IMR-90 (cell line): ENCODE results near the gene HSPD1. TPM values are rescaled to one million over a fixed set of nuclear protein-coding genes. Genes with fewer than 3 reads are reported as not detected.

Source experiments
- ATAC-seq: fragments of 200-7000 bp; cut with Tn5 transposase; 2 replicates; pipeline ENCODE4 v1.9.1; 2020; ENCODE audit warnings: low read depth, mild to moderate bottlenecking, moderate library complexity
- BruUV-seq: library from RNA; stranded (reverse); fragments of 400-500 nt; replicated peaks from 2 replicates; lab custom pipeline; 2021; lab: Mats Ljungman, UMichigan
- CTCF ChIA-PET: fragments of 300-600 bp; formaldehyde crosslinking; extraction: SDS; loops from one replicate; lab custom pipeline; 2021; ENCODE audit warnings: antibody characterized with exemption; lab: Yijun Ruan, JAX
- POLR2A ChIA-PET: fragments of 300-600 bp; sonication (Branson Sonifier 250); formaldehyde crosslinking; loops from one replicate; lab custom pipeline; 2022; ENCODE audit warnings: antibody characterized with exemption; ENCODE audit not compliant: unreplicated experiment; lab: Charles Lee
- DNase-seq: peaks from one replicate; pipeline ENCODE4 v3.0.0; 2013
- H2AFZ ChIP-seq: replicated peaks from 2 replicates; pipeline ENCODE3; 2013; ENCODE audit warnings: low read length, mild to moderate bottlenecking; ENCODE audit not compliant: poor library complexity
- H2AK5ac ChIP-seq: 2 replicates; pipeline ENCODE4 v1.6.1; 2013; ENCODE audit warnings: low read depth, low read length, inconsistent platforms
- H2AK9ac ChIP-seq: replicated peaks from 2 replicates; pipeline ENCODE3; 2013; ENCODE audit warnings: mild to moderate bottlenecking, low read depth, low read length, moderate library complexity; ENCODE audit not compliant: poor library complexity
- H2BK120ac ChIP-seq: 2 replicates; pipeline ENCODE4 v1.6.1; 2013; ENCODE audit warnings: low read depth, low read length, inconsistent platforms
- H2BK15ac ChIP-seq: 3 replicates; pipeline ENCODE4 v1.6.1; 2013; ENCODE audit warnings: low read depth, low read length, inconsistent platforms
- H2BK20ac ChIP-seq: 2 replicates; pipeline ENCODE4 v1.6.1; 2013; ENCODE audit warnings: low read depth, mild to moderate bottlenecking, inconsistent platforms, low read length, moderate library complexity
- H2BK5ac ChIP-seq: 2 replicates; pipeline ENCODE4 v1.6.1; 2013; ENCODE audit warnings: mild to moderate bottlenecking, low read depth, low read length, inconsistent platforms; ENCODE audit not compliant: poor library complexity, severe bottlenecking
- H3K14ac ChIP-seq: replicated peaks from 2 replicates; pipeline ENCODE4 v1.6.1; 2013; ENCODE audit warnings: low read depth, low read length, inconsistent platforms
- H3K18ac ChIP-seq: 2 replicates; pipeline ENCODE4 v1.6.1; 2013; ENCODE audit warnings: low read depth, low read length, control low read depth
- H3K23ac ChIP-seq: 2 replicates; pipeline ENCODE4 v1.6.1; 2013; ENCODE audit warnings: low read depth, low read length, inconsistent platforms
- H3K27ac ChIP-seq: 2 replicates; pipeline ENCODE4 v1.5.1; 2013; ENCODE audit warnings: mild to moderate bottlenecking, control low read depth, low read length; ENCODE audit not compliant: insufficient read depth
- H3K27me3 ChIP-seq: 2 replicates; pipeline ENCODE4 v1.6.1; 2013; ENCODE audit warnings: low read length; ENCODE audit not compliant: control insufficient read depth, insufficient read depth
- H3K36me3 ChIP-seq: 2 replicates; pipeline ENCODE4 v1.6.1; 2013; ENCODE audit warnings: low read length, mixed read lengths; ENCODE audit not compliant: control insufficient read depth, insufficient read depth
- H3K4ac ChIP-seq: 2 replicates; pipeline ENCODE4 v1.6.1; 2013; ENCODE audit warnings: low read depth, low read length, inconsistent platforms
- H3K4me1 ChIP-seq: 2 replicates; pipeline ENCODE4 v1.6.1; 2013; ENCODE audit warnings: low read length, mixed read lengths; ENCODE audit not compliant: control insufficient read depth, insufficient read depth
- H3K4me2 ChIP-seq: 2 replicates; pipeline ENCODE4 v1.6.1; 2013; ENCODE audit warnings: low read depth, mild to moderate bottlenecking, control low read depth, low read length, moderate library complexity
- H3K4me3 ChIP-seq: 2 replicates; pipeline ENCODE4 v1.5.1; 2013; ENCODE audit warnings: low read depth, mild to moderate bottlenecking, control low read depth, low read length, moderate library complexity; ENCODE audit not compliant: insufficient read depth
- H3K56ac ChIP-seq: 2 replicates; pipeline ENCODE4 v1.6.1; 2013; ENCODE audit warnings: low read length, inconsistent platforms; ENCODE audit not compliant: insufficient read depth; ENCODE audit errors: extremely low read depth
- H3K79me1 ChIP-seq, 2 experiments: 2 replicates each; pipeline ENCODE4 v1.6.1; 2013; ENCODE audit warnings: low read length in 2 of 2, inconsistent platforms in 1 of 2, low read depth in 1 of 2
- H3K9ac ChIP-seq: 2 replicates; pipeline ENCODE4 v1.6.1; 2013; ENCODE audit warnings: low read depth, low read length, control low read depth
- H3K9me1 ChIP-seq: 2 replicates; pipeline ENCODE4 v1.6.1; 2013; ENCODE audit warnings: low read length, inconsistent platforms; ENCODE audit not compliant: insufficient read depth
- H3K9me3 ChIP-seq: 2 replicates; pipeline ENCODE4 v1.6.1; 2013; ENCODE audit warnings: low read length; ENCODE audit not compliant: control insufficient read depth, insufficient read depth
- H4K20me1 ChIP-seq: 2 replicates; pipeline ENCODE4 v1.6.1; 2013; ENCODE audit warnings: low read length, inconsistent platforms; ENCODE audit not compliant: insufficient read depth
- H4K5ac ChIP-seq: 2 replicates; pipeline ENCODE4 v1.6.1; 2013; ENCODE audit warnings: mild to moderate bottlenecking, low read depth, low read length, control low read depth
- H4K8ac ChIP-seq, 2 experiments: 2 replicates each; pipeline ENCODE4 v1.6.1; 2013; ENCODE audit warnings: low read depth in 2 of 2, low read length in 2 of 2, control low read depth in 1 of 2, inconsistent platforms in 1 of 2
- H4K91ac ChIP-seq: 2 replicates; pipeline ENCODE4 v1.6.1; 2013; ENCODE audit warnings: low read depth, low read length, inconsistent platforms; ENCODE audit not compliant: insufficient read depth
- BHLHE40 ChIP-seq: fragments of 150-350 bp; IDR thresholded peaks from 2 replicates; pipeline ENCODE4 v1.6.1; 2016; ENCODE audit warnings: mild to moderate bottlenecking, low read depth, low read length
- CEBPB ChIP-seq: IDR thresholded peaks from 2 replicates; pipeline ENCODE4 v1.6.1; 2012; ENCODE audit warnings: low read depth, low read length, improper control_type of control experiment
- CTCF ChIP-seq: conservative IDR thresholded peaks from 2 replicates; pipeline ENCODE4 v1.5.1; 2012; ENCODE audit warnings: mild to moderate bottlenecking, low read depth, low read length, improper control_type of control experiment
- FOS ChIP-seq: fragments of 150-350 bp; IDR thresholded peaks from 2 replicates; pipeline ENCODE4 v1.6.1; 2016; ENCODE audit warnings: low read depth, low read length
- MXI1 ChIP-seq: IDR thresholded peaks from 2 replicates; pipeline ENCODE4 v1.6.1; 2012; ENCODE audit warnings: low read depth, mild to moderate bottlenecking, low read length, moderate library complexity, borderline replicate concordance
- NFE2L2 ChIP-seq: fragments of 150-350 bp; IDR thresholded peaks from 2 replicates; pipeline ENCODE4 v1.6.1; 2016; ENCODE audit warnings: low read depth, mild to moderate bottlenecking, low read length
- RAD21 ChIP-seq: IDR thresholded peaks from 2 replicates; pipeline ENCODE4 v1.6.1; 2012; ENCODE audit warnings: low read length, improper control_type of control experiment
- SMC3 ChIP-seq: fragments of 150-350 bp; IDR thresholded peaks from 2 replicates; pipeline ENCODE4 v1.6.1; 2016; ENCODE audit warnings: low read depth, mild to moderate bottlenecking, antibody characterized with exemption, low read length, moderate library complexity
- WGBS, 2 experiments: methylation state at CpG; one replicate each; pipeline versions ENCODE4 v1.1.5 to v1.1.7; 2013; ENCODE audit warnings: missing lambda C conversion rate in 2 of 2; ENCODE audit not compliant: insufficient read length in 1 of 2; ENCODE audit errors: extremely low coverage in 2 of 2; 5-methylcytosine and 5-hydroxymethylcytosine counted together
- dilution Hi-C: fragments of 300-500 bp; cut with HindIII; formaldehyde crosslinking; loops from one replicate; pipeline ENCODE4 v1.14.3; 2018; ENCODE audit warnings: low sequenced_read_pairs; ENCODE audit not compliant: unreplicated experiment
- in situ Hi-C: fragments of 300-500 bp; cut with MboI; formaldehyde crosslinking; loops from 3 replicates; pipeline ENCODE4 v1.14.3; 2019; ENCODE audit warnings: low sequenced_read_pairs, inconsistent platforms, mixed read lengths
- intact Hi-C: fragments of 100-400 bp; cut with micrococcal nuclease; formaldehyde crosslinking; loops from 2 replicates; pipeline ENCODE4 v1.10.0; 2022
- polyA plus RNA-seq, 3 experiments: library from polyadenylated mRNA; depleted of rRNA; stranded (reverse); fragments of >200 nt; gene quantifications; 2 replicates each; pipeline ENCODE4 v1.2.3, GENCODE V29; 2012; ENCODE audit warnings: low replicate concordance in 1 of 3
- total RNA-seq: library from RNA; depleted of rRNA; stranded (reverse); fragments of >200 nt; gene quantifications from 2 replicates; pipeline ENCODE4 v1.2.3, GENCODE V29; 2012

The HSPD1 gene
- total and polyA plus RNA-seq, 2 of the 4 experiments (the other 2 are of a cell fraction), result 171 TPM

DNA sequence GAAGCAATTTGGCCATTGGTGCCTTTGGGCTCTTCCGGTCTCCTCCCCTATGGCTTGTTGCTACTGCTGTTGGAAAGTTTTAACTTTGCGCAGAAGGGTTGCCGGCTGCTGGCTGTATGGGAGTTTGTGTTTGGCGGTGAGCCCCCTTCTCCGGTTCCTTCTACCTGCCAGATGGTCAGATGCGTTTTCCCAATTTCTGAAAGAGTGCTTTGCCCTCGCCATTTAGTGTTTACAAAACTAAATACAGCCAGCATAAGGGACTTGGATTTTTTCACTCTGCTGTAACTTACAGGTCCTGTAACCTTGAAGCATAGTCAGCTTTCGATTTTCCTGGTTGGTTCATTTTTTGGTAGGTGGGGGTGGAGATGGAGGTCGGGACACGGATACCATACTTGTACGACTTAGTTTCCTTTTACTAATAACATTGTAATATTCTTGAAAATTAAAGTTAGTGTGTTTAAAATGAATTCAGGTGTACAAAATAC lies 45.7 kb downstream of the HSPD1 start:
- Histone ChIP-seq H2BK15ac (no peak overlapping the region), H2BK20ac (no peak overlapping the region), H3K14ac (peak overlapping the region; percentile 45), H4K5ac (no peak overlapping the region; the same call in 1 of the 2 replicates), H3K79me1 (peaks cover 4 to 15% of the 10 kb centered on the region in 2 experiments; a peak in 3 of 4 replicates), H3K4me3 (peak overlapping the region; percentile 70), H3K9ac (peak overlapping the region; percentile 87), H2AFZ (peak overlapping the region; percentile 97), H3K56ac (peak overlapping the region; percentile 45), H2AK5ac (no peak overlapping the region), H4K91ac (peak overlapping the region; percentile 76; the same call in 1 of the 2 replicates), H3K9me1 (peaks cover under 1% of the 10 kb centered on the region; the same call in 1 of the 2 replicates), H3K36me3 (peaks cover under 1% of the 10 kb centered on the region; the same call in 1 of the 2 replicates), H2BK120ac (peak overlapping the region; percentile 3; the same call in 1 of the 2 replicates), H3K23ac (peak overlapping the region; percentile 61), H4K20me1 (peaks cover 41% of the 10 kb centered on the region), H3K4ac (peak overlapping the region; percentile 25; the same call in 1 of the 2 replicates), H2AK9ac (peak overlapping the region; percentile 84), H3K27ac (peak overlapping the region; percentile 92), H3K18ac (peak overlapping the region; percentile 33; the same call in 1 of the 2 replicates), H3K27me3 (no peaks in the 10 kb centered on the region), H4K8ac (peak overlapping the region; percentile 35 to 77; a peak in 3 of 4 replicates), H3K9me3 (no peaks in the 10 kb centered on the region), H2BK5ac (peak overlapping the region; percentile 79), H3K4me2 (peak overlapping the region; percentile 87), H3K4me1 (no peaks in the 10 kb centered on the region)
- intact Hi-C loops (loop anchor here (1.0 kb wide), 1 partner anchor 19 kb away; the partner anchor contains the start of gene SF3B1), in situ Hi-C loops (no loop called here), dilution Hi-C loops (no loop called here)
- ATAC-seq (peak; percentile 54), DNase-seq (peak; percentile 96)
- CTCF ChIA-PET, result no interaction called here
- POLR2A ChIA-PET, result no interaction called here
- no peak for TF ChIP-seq FOS
- no peak for TF ChIP-seq CEBPB
- TF ChIP-seq BHLHE40, result no peak
- no peak for TF ChIP-seq RAD21
- TF ChIP-seq CTCF, result no peak
- 0 out of 2 replicates have a peak, but pooled peaks have one; percentile 33 for TF ChIP-seq MXI1
- TF ChIP-seq SMC3, result 0 out of 2 replicates have a peak, but pooled peaks have one; percentile 6
- TF ChIP-seq NFE2L2, result no peak
- BruUV-seq, result TSS peak; percentile 70
- WGBS, 2 experiments, result no CpG with 5 or more reads among the region's 11 CpGs
